ENCODE results near the gene ATG16L2. TPM values are rescaled to one million over a fixed set of nuclear protein-coding genes. Genes with fewer than 3 reads are reported as not detected.
"Not testable (repeated sequence)": the region's sequence is repeated elsewhere in the genome, so short reads cannot be mapped to it uniquely, and the experiment has no call there.

The ATG16L2 gene
- polyA plus RNA-seq, 3 donors = 31.0 to 54.8 (median 32.1) TPM

DNA sequence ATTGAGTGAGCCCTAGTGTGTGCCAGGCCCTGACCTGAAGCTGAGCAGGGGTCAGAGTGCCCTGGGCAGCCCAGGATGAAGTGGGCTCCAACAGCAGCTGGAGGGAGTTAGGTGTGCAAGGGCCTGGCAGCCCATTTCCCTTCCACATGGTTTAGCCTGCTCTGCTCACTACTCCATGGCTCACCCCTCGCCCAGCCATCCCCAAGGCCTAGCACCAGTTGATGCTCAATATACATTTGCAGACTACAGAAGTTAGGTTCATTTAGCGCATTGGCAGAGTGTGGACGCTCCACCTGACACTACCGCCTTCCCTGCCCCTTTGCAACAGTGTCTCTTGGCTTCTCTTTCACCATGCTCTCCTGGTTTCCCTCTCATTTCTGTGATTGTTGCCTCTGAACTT is 3.8 kb downstream of the ATG16L2 start:
- DNase-seq (ENCODE audit: extremely low read depth in 1 of 11, low read depth in 9 of 11, low spot score in 4 of 11) = no peak

DNA sequence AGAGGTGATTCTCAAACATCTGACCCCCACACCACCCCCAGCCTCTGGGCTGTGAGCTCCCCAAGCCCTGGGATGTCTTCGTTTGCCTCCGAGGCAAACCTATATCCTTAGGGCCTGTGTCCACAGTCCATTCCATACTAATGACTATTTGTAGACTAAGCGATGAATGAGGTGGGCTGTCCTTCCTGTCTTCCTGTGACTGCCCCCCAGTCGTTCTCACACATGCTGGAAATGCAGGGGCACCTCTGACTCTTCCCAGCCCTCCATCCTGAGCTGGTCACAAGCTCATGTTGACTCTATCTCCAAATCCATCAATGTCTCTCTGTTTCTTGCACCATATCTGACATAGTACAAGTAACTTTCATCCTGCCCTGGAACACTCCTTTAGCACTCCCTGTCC is 4.8 kb downstream of the ATG16L2 start:
- DNase-seq (ENCODE audit: extremely low read depth in 1 of 11, low read depth in 9 of 11, low spot score in 4 of 11) = no peak

DNA sequence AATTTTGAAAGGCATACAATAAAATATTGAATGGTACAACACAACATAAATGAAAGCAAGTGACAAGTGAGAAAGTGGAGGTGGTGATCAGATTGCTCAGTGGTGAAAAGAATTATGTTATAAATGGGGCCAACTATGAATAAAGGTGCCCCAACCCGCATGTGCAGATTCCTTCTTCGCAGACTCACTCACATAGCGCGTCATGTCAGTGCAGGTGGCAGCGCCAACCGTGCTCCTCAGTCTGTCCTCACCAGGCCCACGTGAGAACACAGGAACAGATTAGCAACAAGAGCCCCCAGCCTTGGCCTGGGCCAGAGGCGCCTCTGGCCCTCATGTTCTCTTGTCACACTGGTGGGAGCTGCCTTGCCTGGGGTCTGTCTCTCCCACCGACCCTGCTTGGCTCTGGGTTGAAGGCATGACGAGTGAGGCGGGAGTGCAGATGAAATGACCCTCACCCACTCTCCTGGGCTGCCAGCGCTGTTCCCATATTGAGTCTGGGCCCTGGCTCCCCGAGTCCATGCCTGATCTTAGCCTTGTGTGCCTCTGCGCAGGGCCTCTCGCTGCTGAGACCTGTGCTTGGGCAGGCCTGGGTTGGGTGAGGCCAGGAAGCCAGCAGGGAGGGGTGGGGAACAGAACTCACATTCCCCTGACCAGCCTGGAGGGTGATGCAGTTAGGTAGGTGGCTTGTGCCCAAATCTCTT is 6.4 kb downstream of the ATG16L2 start:
- DNase-seq (ENCODE audit: extremely low read depth in 1 of 11, low read depth in 9 of 11, low spot score in 4 of 11) = no peak

DNA sequence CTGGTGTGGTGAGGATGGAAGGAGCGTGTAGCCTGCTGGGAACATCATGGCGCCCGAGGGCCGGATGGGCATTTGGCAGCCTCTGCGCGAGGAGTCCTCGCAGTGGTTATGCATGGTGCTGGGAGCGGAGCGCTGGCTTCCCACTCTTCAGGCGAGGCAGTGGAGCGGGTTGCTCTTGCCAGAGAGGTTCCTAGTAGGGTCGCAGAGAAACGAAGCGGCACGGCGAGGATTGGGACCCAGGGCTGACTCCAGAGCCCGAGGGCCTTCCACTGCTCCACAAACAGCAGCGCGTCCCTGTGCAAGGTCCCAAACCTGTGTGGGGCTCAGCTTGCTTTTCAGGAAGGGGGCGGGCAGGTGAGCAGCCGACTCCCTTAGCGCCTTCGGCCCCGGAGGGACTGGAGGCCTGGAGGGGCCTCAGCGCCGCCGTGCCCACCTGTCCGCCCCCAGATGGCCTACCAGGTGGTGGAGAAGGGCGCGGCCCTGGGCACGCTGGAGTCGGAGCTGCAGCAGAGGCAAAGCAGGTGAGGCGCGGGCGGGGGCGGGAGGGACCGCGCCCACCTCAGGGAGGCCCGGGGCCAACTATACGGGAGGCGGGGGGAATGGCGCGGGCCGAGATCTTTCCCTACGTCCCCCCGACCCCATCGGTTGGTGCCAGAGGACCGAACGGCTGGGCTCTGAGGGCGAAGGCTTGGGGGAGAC is 7.2 kb downstream of the ATG16L2 start:
- DNase-seq (ENCODE audit: extremely low read depth in 1 of 11, low read depth in 9 of 11, low spot score in 4 of 11) = no peak

DNA sequence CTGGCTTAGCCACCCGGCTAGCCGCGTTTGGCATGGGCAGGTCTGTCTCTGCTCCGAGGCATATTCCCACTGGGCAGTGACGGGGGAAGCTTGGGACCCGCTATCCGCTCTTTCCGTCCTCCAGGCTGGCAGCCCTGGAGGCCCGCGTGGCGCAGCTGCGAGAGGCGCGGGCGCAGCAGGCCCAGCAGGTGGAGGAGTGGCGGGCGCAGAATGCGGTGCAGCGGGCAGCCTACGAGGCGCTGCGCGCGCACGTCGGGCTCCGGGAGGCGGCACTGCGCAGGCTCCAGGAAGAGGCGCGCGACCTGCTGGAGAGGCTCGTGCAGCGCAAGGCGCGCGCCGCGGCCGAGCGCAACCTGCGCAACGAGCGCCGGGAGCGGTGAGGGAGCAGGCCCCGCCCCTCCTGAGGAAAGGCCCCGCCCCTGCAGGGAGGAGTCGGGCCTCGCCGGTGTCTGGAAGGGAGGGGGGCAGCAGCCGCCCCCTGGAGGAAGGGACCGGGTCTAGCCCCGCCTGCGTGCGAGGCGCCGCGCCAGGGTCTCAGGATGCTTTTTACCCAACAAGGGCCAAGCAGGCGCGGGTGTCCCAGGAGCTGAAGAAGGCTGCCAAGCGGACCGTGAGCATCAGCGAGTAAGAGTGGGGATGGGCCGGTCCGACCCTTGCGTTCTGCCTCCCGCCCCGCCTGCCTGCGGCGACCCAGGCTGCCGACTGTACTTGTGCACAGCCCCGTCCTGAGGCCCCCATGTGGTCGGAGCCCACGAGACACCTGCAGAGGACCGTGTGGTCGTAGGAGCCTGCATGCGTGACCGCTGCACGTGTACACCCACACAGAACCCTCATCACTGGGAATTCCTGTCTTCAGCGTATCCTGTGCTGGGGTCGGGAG is 7.9 kb downstream of the ATG16L2 start:
- peak in 10 of 11 donors; percentile 77 to 91 (median 87) for DNase-seq (ENCODE audit: extremely low read depth in 1 of 11, low read depth in 9 of 11, low spot score in 4 of 11)

DNA sequence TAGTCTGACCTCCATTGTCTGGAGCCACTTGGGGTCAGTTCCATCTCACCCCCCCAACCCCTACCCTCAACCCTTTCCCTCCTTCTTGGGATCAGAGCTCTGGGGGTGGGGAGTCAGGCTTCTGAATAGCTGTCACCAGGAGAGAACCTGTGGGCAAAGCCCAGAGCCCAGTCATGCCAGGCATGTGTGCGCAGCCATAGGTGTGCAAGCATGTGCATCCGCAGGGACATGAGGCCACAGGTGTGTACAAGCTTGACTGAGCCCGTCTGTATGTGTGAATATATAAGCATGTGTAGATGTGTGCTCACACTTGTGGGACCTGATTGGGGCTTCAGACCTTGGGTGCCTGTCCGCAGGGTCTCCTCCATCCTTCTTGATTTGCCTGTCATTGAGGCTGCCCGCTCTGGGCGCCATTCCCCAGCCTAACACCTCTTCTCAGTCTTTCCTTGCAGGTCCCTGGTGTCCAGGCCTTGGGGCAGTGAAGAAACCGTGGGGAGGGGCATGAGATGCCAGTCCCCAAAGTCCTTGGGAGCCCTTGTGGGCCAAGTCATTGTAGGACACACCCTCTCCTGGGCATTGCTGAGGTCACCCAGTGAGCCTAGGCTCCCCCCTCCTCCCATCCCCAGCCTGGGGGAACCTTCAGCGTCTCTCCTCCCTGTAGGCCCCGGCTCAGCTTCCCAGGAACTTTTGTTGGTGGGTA is 9.0 kb downstream of the ATG16L2 start:
- DNase-seq (ENCODE audit: extremely low read depth in 1 of 11, low read depth in 9 of 11, low spot score in 4 of 11) = no peak

DNA sequence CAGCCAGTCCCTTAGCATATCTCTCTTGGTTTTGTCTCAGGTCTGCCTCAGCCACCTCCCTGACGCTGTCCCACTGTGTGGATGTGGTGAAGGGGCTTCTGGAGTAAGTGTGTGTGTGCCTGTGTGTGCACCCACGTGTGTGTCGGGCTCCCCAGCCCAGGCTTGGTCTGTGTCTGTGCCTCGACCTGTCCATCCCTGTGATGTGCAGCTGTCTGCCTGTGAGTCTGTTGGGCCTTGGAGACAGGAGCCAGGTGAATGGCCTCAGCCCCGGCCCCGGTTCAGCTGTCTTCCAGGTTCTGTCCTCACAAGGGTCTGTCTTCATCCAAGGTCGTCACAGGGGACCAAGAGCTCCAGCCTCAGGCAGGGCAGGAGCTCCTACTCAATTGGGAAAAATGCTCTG is 9.8 kb downstream of the ATG16L2 start:
- DNase-seq (ENCODE audit: extremely low read depth in 1 of 11, low read depth in 9 of 11, low spot score in 4 of 11) = no peak

DNA sequence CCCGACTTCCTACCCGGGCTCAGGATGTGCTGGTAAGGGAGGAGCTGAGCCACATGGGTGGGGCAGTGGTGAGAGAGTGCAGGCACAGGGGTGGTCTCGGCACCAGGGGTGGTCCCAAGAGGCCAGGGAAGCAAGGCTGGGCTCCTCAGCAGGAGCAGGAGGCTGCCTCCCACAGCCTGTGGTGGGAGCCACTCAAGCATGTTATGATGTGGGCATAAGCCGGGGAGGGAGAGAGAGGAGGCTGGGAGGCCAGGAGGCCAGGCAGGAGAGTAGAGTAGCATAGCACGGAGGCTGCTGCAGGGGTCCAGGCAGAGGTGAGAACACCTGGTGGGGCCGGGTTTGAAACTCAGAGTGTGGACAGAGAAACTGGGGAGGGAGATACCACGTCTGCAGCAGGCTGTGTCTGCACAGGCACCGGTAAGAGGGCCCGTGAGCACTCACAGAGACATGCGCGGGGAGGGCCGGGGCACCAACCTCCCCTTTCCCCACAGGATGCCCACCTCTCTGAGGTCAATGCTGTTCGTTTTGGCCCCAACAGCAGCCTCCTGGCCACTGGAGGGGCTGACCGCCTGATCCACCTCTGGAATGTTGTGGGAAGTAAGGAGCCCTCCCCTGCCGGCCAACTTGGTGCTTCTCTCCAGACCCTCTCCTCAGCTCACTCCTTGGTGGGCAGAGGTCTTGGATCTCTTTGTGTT is 10.7 kb downstream of the ATG16L2 start:
- no peak for DNase-seq (ENCODE audit: extremely low read depth in 1 of 11, low read depth in 9 of 11, low spot score in 4 of 11)

DNA sequence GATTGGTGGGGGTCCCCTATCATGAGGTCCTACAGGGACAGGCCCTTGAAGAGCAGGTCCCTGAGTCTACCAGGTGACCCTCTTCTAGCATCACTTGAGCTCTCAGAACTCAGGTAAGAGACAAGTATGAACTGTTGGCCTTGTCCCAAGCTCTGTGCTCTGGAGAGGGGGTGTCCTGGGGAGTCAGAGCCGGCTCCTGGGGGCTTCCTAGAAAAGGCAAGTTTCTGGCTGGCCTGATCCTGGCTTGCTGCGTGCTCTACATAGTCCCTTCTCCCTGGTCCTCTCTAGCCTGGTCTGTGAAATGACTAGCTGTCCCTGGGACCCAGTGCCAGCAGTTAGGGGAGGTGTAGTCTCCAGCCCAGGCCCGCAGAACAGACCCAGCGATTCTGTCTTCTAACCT is 11.4 kb downstream of the ATG16L2 start:
- no peak for DNase-seq (ENCODE audit: extremely low read depth in 1 of 11, low read depth in 9 of 11, low spot score in 4 of 11)

DNA sequence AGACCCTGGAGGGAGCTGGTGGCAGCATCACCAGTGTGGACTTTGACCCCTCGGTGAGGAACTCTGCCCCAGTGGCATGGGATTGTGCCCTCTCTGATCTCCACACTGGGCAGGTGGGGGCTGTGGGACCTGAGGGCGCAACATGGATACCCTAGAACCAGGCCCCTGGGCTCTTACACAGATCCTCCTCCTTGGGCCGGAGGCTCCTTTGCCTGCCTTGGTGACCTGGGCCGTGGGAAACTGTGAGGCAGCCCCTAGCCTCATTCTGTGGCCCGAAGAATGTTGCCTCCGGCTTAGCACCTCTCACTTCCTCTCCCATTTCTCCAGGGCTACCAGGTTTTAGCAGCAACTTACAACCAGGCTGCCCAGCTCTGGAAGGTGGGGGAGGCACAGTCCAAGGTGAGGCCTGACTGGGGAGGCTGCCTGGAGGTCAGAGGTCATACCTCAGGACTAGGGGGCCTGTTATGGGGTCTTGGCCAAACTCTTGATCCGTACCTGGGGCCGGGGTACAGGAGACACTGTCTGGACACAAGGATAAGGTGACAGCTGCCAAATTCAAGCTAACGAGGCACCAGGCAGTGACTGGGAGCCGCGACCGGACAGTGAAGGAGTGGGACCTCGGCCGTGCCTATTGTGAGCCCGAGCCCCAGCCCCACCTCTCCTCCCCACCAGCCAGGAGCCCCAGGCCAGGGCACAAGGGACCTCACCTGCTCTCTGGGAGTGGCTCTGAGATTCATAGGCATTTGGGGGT is 12.2 kb downstream of the ATG16L2 start:
- DNase-seq (ENCODE audit: extremely low read depth in 1 of 11, low read depth in 9 of 11, low spot score in 4 of 11) = no peak

DNA sequence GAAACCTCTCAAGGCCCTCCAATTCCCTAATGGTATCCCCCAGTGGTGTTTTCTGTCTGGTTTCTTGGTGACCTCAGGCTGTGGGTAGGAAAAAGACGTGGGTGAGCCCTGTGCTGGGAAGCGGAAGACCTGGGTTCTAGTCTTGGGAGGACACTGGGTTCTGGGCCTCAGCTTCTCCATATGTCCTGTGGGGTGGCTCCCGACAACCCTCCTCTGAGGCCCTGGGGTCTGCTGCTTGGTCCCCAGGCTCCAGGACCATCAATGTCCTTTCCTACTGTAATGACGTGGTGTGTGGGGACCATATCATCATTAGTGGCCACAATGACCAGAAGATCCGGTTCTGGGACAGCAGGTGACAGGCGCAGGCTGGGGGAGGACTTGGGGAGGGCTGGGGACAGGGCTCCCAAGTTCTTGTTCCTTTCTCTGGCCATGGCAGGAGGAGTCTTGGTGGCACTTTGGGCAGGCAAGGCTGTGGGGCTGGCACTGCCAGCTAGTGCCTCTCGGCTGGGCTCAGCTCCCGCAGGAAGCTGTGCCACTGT is 12.8 kb downstream of the ATG16L2 start:
- no peak for DNase-seq (ENCODE audit: extremely low read depth in 1 of 11, low read depth in 9 of 11, low spot score in 4 of 11)

DNA sequence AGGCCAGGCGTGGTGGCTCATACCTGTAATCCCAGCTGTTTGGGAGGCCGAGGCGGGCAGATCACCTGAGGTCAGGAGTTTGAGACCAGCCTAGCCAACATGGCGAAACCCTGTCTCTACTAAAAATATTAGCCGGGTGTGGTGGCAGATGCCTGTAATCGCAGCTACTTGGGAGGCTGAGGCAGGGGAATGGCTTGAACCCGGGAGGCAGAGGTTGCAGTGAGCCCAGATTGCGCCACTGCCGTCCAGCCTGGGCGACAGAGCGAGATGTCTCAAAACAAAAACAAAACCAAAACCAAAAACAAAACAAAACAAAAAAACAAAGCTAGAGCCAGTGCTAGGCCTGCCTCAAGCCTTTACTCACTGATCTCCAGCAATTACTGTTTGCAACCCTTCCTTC is 13.4 kb downstream of the ATG16L2 start:
- DNase-seq (ENCODE audit: extremely low read depth in 1 of 11, low read depth in 9 of 11, low spot score in 4 of 11) = not testable (repeated sequence)

DNA sequence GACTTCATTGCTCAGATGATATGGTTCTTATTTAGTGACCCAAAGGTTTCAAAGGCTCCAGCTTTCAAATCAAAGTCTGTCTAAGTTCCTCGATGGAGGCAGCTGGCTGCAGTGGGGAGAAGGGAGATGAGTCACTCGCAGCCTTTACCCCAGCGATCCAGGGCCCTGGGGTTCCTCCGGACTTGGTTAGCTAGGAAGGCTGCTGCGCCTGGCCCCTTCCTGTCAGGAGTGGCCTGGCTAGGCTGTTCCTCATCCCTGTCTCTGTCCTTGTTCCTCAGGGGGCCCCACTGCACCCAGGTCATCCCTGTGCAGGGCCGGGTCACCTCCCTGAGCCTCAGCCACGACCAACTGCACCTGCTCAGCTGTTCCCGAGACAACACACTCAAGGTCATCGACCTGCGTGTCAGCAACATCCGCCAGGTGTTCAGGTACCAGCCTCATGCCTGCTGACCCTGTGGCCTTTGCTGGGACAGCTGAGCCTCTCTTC is 13.9 kb downstream of the ATG16L2 start:
- DNase-seq (ENCODE audit: extremely low read depth in 1 of 11, low read depth in 9 of 11, low spot score in 4 of 11) = no peak

DNA sequence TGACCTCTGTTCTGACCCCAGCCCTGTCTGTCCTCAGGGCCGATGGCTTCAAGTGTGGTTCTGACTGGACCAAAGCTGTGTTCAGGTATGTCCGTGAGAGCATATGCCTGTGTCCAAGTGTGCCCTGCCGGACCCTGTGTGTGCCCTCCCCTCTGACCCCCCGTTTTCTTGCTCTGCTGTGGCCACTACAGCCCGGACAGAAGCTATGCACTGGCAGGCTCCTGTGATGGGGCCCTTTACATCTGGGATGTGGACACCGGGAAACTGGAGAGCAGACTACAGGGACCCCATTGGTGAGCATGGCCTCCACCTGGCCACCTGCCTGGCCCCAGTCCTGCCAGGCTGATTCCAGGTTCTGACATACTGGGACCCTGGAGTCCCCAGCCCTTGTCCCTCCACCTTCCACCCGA is 14.5 kb downstream of the ATG16L2 start:
- no peak for DNase-seq (ENCODE audit: extremely low read depth in 1 of 11, low read depth in 9 of 11, low spot score in 4 of 11)

DNA sequence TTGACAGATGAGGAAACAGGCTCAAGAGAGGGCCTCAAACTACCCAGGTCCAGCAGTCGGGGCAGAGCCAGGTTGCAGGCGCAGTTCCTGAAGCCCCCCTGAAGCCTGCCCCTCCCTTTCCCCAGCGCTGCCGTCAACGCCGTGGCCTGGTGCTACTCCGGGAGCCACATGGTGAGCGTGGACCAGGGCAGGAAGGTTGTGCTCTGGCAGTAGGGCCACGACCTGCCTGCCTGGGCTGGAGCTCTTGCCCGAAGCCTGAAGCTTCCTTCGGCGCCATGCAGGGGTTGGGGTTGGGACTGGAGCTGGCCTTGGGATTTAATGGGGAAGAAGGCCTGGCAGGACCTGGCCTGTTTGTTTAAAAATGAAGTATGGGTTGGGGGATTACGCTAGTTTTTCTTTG is 15.0 kb downstream of the ATG16L2 start:
- no peak for DNase-seq (ENCODE audit: extremely low read depth in 1 of 11, low read depth in 9 of 11, low spot score in 4 of 11)

DNA sequence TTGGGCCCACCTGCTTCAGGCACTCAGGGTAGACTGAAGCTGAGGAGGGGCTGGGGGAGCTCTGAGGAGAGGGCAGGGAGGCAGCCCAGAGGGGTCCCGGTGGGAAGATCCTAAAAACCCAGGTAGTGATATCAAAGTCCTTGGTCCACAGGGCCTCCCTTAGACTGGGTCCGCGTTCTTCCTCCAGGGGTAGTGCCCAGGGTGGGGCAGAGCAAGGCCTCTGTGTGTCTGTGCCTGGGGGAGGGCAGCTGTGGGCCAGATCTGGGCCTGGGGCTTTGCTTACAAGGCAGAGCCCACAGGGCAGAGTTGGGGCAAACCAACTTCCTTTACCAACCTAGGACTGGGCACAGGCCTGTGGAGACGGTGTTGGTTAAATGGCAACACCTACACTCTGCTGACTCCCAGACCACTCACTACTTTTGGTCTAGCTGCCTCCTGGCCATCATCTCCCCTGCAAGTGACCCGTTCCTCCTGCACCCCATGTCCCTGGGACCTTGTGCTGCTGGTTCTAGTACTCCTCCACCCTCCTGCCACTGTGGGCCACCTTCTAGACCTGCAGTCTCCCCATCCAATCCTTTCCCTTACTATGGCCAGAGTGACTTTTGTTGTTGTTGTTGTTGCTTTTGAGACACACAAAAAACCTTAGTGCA is 15.8 kb downstream of the ATG16L2 start:
- DNase-seq (ENCODE audit: extremely low read depth in 1 of 11, low read depth in 9 of 11, low spot score in 4 of 11) = no peak

All from renal cortex interstitium (tissue), 11 donors.